Measurements from ENCODE around the gene FAM168B. TPM values are rescaled to one million over a fixed set of nuclear protein-coding genes. Genes with fewer than 3 reads are reported as not detected.

The FAM168B gene
- total RNA-seq, 2 experiments from 2014 or later, result 74.1 to 76.4 TPM

- DNase-seq (no peak), ATAC-seq (ENCODE audit: poor library complexity) (no peak)
- ChIA-PET POLR2A (interaction anchor here (0.6 to 1.0 kb wide), 2 partner anchors 20 to 22 kb away, joined by 3 to 4 read pairs; no protein-coding TSS in a partner anchor), CTCF (no interaction called here)
- peaks cover 82% of the 10 kb centered on the region for H3K4me1 Mint-ChIP-seq (ENCODE audit: low read depth)
- intact Hi-C loops (cut with DNase I, micrococcal nuclease), result no loop called here
- peaks cover 26% of the 10 kb centered on the region for H3K4me1 ChIP-seq (ENCODE audit: insufficient read depth, low read length)
- H3K27ac ChIP-seq (ENCODE audit: low read depth in 1 of 2, low read length in 2 of 2), result no peak overlapping the region
- TF ChIP-seq CTCF (IDR thresholded peaks at IDR 0.05), result no peak
- no peaks in the 10 kb centered on the region for H3K27me3 ChIP-seq (ENCODE audit: control insufficient read depth in 1 of 2, insufficient read depth in 2 of 2, low read length in 2 of 2)
- H3K9me3 ChIP-seq (ENCODE audit: control insufficient read depth in 1 of 2, insufficient read depth in 1 of 2, low read length in 2 of 2), result no peaks in the 10 kb centered on the region
- no peak overlapping the region for H3K4me3 ChIP-seq (ENCODE audit: low read length)
- peaks cover 18% of the 10 kb centered on the region for H3K36me3 ChIP-seq (ENCODE audit: insufficient read depth, low read length)
- H3K27me3 Mint-ChIP-seq, result no peaks in the 10 kb centered on the region
- H3K27ac Mint-ChIP-seq, result no peak overlapping the region
- H3K4me3 Mint-ChIP-seq, result no peak overlapping the region
- H3K36me3 Mint-ChIP-seq (ENCODE audit: low read depth), result peaks cover 65% of the 10 kb centered on the region
- H3K9me3 Mint-ChIP-seq, result no peaks in the 10 kb centered on the region
These were observed 20.4 kb upstream of the FAM168B start for GRCh38 chr2:131113566-131114227.

DNA sequence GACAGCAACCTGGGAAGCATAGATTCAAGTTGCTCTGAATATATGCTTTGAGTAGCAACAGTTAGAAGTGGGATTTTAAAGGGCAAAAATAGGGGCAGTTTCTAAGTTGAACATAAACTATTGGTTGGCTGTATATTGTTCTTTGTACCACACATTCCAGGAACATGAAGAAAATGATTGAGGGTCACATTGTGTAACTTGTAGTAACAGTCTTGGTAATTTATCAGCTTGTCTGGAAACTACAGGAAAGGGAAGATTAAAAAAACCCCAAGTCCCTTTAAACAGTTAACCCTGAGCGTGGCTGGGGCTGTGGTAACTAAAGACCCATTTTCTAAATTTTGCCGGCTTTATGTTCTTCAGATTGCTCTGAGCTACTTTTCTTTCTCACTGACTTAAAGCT is 19.3 kb upstream of the FAM168B start:
- peaks cover 23% of the 10 kb centered on the region for H3K36me3 ChIP-seq (ENCODE audit: insufficient read depth, low read length)

More for the DNA sequence above, 19.3 kb upstream of the FAM168B start:
- no peak overlapping the region for H3K4me3 Mint-ChIP-seq
- H3K27me3 Mint-ChIP-seq, result no peaks in the 10 kb centered on the region
- no peak for TF ChIP-seq CTCF (IDR thresholded peaks at IDR 0.05)
- ATAC-seq (ENCODE audit: poor library complexity), result no peak
- H3K9me3 Mint-ChIP-seq, result no peaks in the 10 kb centered on the region
- Histone ChIP-seq H3K27ac (ENCODE audit: low read depth in 1 of 2, low read length in 2 of 2) (no peak overlapping the region), H3K9me3 (ENCODE audit: control insufficient read depth in 1 of 2, insufficient read depth in 1 of 2, low read length in 2 of 2) (no peaks in the 10 kb centered on the region), H3K4me3 (ENCODE audit: low read length) (no peak overlapping the region), H3K27me3 (ENCODE audit: control insufficient read depth in 1 of 2, insufficient read depth in 2 of 2, low read length in 2 of 2) (no peaks in the 10 kb centered on the region), H3K4me1 (ENCODE audit: insufficient read depth, low read length) (peaks cover 30% of the 10 kb centered on the region)
- no peak overlapping the region for H3K27ac Mint-ChIP-seq
- no peak for DNase-seq
- peaks cover 83% of the 10 kb centered on the region for H3K4me1 Mint-ChIP-seq (ENCODE audit: low read depth)
- ChIA-PET CTCF (no interaction called here), POLR2A (interaction anchor here (1.9 kb wide), 1 partner anchor 19 kb away, joined by 7 read pairs; the partner anchor contains the start of gene FAM168B)
- peaks cover 60% of the 10 kb centered on the region for H3K36me3 Mint-ChIP-seq (ENCODE audit: low read depth)
- intact Hi-C loops (cut with DNase I, micrococcal nuclease), result no loop called here

Measured in CD4-positive, alpha-beta T cell (primary cell).